Left forelimb (tissue), 1 donor: ENCODE data around the gene GMCL1.
A peak's percentile ranks its signal among the peaks of the same experiment; 100 is the strongest.
"Not testable (repeated sequence)": the region's sequence is repeated elsewhere in the genome, so short reads cannot be mapped to it uniquely, and the experiment has no call there.

Source experiments
- DNase-seq: peaks from one replicate; pipeline ENCODE4 v3.0.0-alpha.2; 2018; ENCODE audit warnings: low spot score

Gene GMCL1

DNA sequence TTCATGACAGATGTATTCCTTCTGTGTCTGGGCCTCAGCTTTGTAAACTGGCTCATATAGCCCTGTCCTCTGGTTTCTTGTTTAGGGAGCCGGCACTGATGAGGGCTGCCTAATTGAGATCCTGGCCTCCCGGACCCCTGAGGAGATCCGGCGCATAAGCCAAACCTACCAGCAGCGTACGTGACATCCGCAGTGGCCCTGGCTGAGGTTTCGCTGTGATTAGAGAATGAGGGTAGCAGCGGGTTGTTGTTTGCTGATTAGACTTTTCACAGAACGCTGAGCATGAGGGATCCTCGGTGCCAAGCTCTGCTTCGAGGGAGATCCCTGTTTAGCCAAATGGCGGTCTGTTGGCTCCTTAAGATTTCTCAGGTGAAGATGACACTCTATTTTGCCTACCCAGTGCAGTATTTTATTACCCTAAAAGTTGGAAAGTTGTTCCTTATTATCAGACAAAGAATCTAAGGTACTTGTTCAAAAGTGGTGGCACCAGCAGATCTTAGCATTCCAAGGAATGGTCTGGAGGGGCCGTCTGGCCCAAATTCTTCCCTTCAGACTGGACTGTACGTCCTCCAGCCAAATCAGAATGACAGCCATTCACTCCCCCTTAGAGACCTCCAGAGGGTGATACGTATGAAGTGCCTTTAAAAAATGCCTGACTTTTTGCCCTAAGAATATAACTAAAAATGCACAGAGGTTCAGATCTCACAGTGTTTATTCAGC lies 21.5 kb upstream of the GMCL1 start:
- DNase-seq, result no peak

DNA sequence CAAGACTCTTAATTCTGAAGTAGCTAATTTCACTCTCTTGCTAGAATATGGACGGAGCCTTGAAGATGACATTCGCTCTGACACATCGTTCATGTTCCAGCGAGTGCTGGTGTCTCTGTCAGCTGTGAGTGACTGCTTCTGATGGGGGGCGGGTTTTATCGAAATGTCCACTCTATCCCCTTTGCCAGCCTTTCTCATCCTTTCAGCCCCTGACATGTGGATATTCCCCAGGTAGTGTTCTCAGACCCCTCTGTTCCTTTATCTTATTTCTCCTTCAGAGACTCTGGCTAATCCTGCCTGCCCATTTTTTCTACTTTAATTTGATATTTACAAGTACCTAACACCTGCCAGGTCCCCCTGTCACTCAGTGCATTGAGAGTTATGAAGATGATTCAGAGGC lies 18.9 kb upstream of the GMCL1 start:
- no peak for DNase-seq

DNA sequence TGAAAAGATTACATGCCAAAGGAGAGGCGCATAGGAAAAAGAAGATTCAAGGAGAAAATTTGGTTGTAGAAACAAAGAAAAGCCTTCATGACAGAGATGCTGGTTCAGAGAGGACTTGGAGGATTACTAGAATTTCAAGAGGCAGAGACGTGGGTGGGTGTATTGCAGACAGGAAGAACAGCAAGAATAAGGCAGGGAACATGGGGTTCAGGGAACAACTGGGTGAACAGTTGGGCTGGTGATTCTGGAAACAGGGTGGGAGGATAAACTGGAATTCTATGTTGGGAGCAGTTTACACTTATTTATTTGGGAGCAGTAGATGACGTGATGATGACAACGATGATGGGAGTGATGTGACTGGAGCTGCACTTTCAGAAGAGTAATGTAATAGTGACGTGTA lies 18.4 kb upstream of the GMCL1 start:
- DNase-seq, result no peak

DNA sequence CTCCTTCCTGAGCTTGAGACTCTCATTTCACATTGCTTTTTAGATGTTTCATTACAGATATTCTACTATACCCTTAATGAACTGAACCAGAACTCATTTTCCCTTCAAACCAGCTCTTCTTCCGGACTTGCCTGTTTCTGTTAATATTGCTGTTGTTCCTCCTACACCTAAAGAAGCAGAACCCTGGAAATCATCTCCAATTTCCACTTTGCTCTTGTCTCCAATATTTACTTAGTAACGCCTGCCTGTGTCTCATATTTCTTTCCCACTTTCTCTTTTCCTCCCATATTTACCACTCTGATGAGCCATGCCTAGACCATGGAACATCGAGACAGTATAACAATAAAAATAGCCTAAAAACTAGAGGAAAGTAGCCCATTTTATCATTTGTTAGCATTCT lies 17.9 kb upstream of the GMCL1 start:
- DNase-seq, result no peak

DNA sequence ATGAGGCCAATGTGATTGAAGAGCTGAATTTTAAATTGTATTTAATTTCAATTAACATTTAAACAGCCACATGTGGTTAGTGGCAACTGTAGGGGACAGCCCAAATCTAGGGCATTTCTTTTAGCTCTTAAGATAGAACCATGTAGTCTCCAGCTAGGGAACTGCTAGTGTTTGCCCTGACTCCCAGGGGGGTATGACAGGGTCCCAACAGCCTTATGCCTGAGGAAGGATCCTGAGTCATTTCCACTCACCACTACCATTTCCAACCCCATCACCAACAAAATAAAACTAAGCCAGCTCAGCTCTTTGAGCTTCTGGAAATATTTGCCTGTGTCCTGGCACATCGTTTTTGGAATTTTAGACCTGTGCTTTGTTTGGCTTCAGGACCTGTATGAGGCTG lies 13.7 kb upstream of the GMCL1 start:
- no peak for DNase-seq

DNA sequence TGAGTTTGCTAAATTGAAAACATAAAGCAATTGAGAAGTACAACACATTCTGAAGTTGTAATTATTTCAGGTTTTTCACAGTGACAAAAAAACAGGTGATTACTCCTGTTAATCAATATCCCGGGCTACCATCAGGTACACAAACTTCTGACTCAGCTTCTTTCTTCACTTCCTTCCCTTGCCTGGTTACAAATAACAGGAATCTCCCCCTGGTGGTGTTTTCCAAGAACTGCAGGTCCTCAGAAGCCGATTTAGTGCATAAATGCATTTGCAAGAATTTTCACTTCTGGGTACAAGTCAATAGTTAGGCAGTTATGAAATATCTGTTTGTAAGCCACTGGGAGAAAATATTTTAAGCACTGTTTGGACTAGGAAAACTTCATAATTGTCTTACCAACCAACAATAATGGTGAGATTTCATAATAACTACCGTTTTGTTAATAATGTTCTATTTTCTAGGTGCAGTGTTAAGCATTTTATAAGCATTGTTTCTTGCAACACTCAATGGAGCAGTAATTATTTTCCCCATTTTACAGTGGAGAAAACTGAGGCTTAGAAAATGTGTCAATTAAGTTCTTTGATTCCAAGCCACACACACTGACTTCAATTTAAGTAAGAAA lies 12.4 kb upstream of the GMCL1 start:
- no peak for DNase-seq

DNA sequence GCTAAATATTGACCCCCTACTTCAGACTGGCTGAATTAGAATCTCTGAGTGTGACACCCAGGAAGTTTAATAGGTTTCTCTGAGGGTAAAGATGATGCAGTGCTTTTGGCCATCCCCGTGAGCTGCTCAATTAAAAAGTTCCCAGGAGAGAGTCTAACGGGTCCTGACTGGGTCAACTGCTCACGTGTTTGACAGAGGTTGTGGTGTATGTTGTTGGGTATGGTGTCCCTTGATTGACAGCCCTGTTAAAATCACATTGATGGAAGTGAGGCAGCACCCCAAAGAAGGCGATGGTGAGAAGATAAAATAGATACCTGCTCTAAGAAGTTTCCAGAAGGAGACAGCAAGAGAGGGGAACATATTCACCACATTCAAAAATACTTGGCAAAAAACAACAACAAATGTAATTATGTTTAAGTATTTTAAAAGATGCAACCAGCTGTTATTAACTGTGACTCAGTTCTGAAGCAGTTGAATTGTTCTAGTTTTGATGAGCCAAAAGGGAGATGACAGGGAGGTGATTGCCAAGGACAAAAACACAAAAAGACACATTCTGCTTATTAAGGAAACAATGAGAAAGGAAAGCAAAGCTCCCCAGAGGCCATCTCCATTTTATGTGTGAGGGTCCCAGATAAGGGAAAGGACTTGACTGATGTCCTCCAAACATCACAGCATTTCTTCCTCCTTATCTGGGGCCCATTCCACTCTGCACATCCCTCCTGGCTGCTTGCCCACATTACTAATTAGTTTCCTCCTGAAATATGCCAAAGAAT lies 11.5 kb upstream of the GMCL1 start:
- no peak for DNase-seq

DNA sequence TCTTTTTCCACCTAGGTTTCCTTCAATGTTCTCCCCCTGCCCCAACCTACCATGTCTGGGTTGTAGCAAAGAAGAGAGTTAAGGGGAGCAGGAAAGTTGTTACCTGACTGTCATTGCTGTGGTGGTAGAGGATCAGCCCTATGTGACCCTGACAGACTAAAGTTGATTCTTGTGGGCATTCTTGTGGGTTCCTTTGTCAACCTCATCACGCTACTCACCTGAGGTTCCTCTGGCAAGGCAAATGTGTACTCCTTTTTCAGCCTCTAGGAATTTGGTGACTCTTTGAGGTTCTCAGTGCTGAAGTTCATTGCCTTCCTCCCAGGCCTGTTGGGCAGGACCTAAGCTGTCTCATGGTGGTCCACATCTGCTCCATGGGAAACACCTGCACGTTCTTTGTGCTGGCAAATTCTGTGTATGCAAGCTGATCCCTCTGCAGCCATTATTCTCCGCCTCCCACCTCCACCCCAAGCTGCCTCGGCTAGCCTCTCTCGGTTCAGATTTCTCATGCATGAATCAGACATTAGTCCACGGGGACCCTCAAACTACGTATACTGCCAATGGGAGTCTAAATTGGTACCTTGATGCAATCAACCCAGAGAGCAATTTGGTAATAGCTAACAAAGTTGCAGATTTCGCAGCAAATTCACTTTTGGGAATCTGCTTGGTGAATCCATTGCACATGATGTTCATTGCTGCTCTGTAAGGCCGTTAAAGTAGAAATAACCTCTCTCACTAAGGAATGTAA lies 1.5 kb upstream of the GMCL1 start:
- DNase-seq, result no peak

DNA sequence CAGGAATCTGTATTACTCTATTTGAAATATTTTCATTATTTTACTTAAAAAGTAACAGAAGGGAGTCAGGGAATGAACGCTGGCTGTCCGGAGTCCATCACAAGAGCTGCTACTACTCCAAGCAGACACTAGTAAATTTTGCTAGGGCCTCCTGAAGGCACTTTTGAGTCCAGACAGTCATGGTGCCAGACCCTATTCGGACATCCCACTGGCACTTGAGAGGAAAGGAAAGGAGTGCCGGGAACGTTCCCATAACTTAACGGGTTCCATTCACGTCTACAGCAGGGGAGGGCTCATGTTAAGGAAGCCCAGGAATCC lies 563 bp upstream of the GMCL1 start:
- DNase-seq, result no peak

DNA sequence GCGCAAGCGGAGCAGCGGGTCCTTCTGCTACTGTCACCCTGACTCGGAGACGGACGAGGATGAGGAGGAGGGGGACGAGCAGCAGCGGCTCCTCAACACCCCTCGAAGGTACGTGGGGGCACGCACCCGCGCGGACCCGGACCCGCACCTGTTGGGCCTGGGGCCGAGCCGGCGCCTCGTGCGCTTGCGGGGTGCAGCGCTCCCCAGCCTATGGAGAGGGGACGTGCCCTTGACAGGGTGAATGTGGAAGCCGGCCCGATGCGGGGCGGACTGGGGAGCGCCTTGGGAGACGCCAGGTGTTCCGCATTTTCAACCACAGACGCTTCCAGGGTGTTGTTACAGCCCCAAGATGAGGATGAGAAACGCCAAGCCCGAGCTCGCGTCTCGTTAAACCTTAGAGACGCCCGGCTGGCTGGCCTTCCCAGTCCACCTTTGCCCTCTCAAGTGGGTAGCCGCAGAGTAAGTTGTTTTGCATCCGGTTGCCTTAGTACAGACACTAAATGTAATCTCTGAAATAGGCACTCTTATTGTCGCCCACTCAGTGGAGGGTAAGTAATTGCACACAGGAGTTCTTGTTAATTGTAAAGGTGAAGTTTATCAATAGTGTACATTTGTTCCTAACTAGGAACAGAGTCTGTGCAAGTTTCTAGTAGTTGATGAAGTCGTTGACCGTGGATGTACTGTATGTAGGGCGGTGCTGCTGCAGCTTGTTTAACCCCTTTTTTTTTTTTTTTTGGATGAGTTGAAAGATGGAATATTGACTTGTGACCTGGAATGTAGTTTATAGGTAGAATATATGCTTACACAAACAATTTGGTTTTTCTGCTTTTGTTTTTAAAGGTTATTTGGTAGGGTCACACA lies 815 bp downstream of the GMCL1 start:
- DNase-seq, result peak; percentile 70

DNA sequence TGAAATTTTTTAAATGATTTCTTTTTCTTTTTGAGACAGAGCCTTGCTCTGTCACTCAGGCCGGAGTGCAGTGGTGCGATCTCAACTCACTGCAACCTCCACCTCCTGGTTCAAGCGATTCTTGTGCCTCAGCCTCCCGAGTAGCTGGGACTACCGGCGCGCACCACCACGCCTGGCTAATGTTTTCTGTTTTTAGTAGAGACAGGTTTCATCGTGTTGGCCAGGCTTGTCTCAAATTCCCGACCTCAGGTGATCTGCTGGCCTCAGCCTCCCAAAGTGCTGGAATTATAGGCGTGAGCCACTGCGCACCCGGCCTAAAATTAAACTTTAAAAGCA lies 1.4 kb downstream of the GMCL1 start:
- not testable (repeated sequence) for DNase-seq

DNA sequence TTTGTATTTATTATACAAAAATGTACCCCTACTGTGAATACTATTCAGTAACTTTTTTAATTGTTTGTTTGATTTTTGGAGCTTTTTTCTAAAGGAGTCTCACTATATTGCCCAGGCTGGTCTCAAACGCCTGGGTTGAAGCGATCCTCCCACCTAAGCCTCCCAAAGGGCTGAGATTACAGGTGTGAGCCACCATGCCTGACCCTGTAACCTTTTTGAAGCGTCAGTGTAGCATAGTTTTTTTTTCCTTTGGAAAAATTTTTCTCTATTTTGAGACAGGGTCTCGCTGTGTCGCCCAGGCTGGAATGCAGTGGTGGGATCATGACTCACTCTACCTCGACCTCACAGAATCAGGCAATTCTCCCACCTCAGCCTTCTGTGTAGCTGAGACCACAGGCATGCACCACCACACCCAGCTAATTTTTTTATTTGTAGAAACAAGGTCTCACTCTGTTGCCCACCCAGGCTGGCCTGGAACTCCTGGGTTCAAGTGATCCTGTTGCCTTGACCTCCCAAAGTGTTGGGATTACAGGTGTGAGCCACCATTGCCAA lies 2.0 kb downstream of the GMCL1 start:
- DNase-seq, result no peak

DNA sequence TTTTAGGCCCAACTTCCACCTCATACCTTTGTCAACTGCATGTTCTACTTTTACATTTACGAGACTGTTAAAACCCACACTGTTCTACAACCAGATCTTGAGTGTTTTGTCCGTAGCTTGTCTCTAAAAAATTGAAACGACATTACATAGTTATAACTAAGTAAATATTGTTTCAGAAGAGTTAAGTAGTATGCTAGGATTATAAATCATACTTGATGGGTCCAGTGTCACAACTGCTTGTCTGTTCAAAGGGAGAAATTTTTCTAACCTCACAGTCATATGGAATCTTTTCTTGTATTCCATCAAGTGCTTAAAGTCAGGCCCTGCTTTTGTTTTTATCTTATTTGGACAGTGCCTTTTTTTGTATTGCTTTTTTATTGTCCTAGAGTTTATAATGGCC lies 4.3 kb downstream of the GMCL1 start:
- DNase-seq, result no peak

DNA sequence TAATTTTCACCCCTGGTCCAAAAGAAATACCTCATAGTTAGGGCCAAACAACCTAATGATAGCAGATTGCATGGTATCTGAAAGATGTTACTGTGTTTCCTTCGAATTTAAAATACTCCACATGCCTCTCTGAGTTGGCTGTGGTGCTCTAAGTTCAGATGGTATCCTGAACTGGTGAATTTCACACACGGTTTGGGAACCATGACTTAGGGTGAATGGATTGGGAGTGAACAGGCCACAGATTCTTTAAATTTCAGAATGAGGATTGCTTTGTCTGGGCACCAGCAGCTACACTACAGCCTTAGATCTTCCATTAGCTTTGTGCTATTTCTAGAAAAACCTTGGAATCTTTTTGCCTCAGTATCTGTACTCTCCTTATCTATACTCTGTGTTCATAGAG lies 6.2 kb downstream of the GMCL1 start:
- no peak for DNase-seq

DNA sequence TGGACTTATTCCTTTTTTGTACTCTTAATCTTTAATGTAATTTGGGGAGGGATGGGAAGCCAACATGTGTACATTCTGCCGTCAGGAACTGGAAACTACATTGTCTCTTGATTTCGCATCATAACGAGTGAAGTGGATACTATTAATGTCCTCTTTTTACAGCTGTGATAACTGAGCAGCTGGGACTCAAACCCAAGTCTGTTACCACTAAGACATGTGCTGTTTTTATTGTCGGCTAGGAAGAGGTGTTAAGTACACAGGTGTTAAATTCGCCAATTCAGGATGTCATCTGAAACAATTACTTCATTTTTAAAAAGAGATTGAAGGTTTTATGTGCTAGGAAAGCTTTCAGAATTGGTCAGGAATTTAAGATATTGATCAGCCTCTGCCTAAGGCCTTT lies 6.9 kb downstream of the GMCL1 start:
- no peak for DNase-seq

DNA sequence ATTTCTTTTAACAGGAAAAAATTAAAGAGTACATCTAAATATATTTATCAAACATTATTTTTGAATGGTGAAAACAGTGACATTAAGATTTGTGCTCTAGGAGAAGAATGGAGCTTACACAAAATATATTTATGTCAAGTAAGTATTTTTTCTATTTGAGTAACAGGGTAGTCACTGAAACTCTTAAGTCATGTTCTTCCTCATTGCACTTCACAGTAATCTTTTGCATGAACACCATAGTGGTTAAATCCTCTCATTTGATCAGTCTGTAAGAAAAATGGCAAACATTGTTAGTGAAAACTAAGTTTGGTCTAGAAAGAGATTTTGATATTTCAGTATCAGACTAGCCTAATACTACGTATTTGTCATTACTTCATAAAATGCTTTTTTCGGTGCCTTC lies 8.1 kb downstream of the GMCL1 start:
- DNase-seq, result no peak

DNA sequence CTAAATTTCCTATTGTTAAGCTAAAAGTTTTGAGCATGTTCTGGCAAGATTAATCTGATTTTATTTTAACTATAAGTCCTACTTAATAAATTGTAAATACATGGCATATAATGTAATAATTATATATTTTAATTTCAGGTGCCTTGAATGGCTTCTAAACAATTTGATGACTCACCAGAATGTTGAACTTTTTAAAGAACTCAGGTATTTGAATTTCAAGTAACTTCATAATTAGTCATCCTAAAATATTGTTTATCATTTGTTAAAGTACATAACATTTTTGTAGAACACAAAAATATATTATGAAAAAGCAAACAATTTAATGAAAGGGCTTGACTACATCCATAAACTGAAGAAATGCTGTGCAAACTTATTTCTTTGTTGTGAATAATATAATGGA lies 14.5 kb downstream of the GMCL1 start:
- no peak for DNase-seq

DNA sequence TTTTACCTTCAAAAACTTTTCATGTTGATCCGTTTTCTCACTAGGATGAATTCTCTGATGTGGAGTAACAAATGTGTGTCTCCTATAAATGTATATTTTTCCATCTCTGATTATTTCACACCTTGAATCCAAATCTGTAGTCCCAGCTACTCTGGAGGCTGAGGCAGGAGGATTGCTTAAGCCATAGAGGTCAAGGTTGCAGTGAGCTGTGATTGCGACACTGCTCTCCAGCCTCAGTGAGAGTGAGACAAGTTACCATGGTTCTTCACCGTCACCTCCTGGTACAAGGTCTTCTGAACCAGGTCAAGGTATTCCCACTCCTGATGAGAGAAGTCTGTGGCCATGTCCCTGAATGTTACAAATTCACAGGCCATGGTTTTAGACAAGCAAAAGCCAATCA lies 15.1 kb downstream of the GMCL1 start:
- no peak for DNase-seq

DNA sequence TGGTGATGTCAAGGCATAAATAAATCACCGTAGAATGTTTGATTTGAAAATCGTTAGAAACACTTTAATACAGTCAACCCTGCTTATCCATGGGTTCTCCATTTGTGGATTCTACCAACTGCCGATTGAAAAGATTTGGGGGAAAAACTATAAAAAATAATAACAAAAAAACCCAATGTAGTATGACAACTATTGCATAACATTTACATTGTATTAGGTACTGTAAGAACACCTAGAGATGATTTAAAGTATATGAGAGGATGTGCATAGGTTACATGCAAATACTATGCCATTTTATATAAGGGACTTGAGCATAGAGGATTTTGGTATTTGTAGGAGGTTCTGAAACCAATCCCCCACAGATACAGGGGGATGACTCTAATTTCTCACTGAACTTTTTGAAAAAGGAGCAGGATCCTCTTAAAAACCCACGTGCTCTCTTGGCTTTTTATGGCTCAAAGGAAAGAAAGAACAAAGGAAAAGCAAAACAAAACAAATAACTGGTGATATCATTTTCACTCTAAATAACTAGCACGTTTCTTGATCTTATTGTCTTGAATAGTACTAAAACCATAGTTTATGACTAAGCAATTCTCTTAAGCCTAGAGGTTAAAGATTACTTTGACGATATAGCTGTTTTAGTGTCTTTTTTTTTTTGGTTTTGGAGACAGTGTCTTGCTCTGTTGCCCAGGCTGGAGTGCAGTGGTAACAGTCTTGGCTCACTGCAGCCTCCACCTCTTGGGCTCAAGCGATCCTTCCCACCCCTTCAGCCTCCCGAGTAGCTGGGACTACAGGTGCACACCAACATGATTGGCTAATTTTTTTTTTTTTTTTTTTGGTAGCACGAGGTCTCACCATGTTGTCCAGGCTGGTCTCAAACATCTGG lies 17.0 kb downstream of the GMCL1 start:
- DNase-seq, result no peak

DNA sequence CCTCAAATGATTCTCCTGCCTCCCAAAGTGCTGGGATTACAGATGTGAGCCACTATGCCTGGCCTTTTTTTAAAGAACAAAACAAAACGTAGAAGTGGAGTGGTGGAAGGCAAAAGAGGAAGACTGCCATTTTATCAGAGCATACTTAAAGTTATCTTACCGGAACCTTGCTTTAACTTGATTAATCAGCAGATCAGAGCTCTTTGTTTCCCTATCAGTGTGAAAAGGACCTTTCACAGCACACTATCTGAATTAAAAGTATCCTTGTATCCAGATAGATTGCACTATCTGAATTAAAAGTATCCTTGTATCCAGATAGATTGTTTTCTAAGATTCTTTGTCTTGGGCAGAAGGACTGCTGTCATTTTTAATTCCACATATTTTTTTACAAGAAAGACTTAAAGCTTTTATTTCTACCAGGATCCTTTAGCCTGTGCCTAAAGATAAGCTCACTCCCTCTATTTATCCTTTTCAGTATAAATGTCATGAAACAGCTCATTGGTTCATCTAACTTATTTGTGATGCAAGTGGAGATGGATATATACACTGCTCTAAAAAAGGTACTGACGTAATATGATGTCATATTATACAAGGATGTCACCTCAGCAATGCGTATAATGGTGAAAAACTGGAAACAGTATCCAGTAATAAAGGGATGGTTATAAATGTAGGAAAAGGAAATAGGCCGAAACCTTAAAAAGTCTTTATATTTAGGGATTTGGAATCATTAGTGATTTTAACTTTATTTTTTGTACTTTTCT lies 17.8 kb downstream of the GMCL1 start:
- DNase-seq, result no peak
